IMR-90 (cell line): Measurements from ENCODE around the gene ZMYM2. TPM values are rescaled to one million over a fixed set of nuclear protein-coding genes. Genes with fewer than 3 reads are reported as not detected.

Experiments used
- ATAC-seq: fragments of 200-7000 bp; cut with Tn5 transposase; 2 replicates; pipeline ENCODE4 v1.9.1; 2020; ENCODE audit warnings: low read depth, mild to moderate bottlenecking, moderate library complexity
- BruUV-seq: library from RNA; stranded (reverse); fragments of 400-500 nt; replicated peaks from 2 replicates; lab custom pipeline; 2021; lab: Mats Ljungman, UMichigan
- CTCF ChIA-PET: fragments of 300-600 bp; formaldehyde crosslinking; extraction: SDS; loops from one replicate; lab custom pipeline; 2021; ENCODE audit warnings: antibody characterized with exemption; lab: Yijun Ruan, JAX
- POLR2A ChIA-PET: fragments of 300-600 bp; sonication (Branson Sonifier 250); formaldehyde crosslinking; loops from one replicate; lab custom pipeline; 2022; ENCODE audit warnings: antibody characterized with exemption; ENCODE audit not compliant: unreplicated experiment; lab: Charles Lee
- DNase-seq: peaks from one replicate; pipeline ENCODE4 v3.0.0; 2013
- H2AFZ ChIP-seq: replicated peaks from 2 replicates; pipeline ENCODE3; 2013; ENCODE audit warnings: low read length, mild to moderate bottlenecking; ENCODE audit not compliant: poor library complexity
- H2AK5ac ChIP-seq: 2 replicates; pipeline ENCODE4 v1.6.1; 2013; ENCODE audit warnings: low read depth, low read length, inconsistent platforms
- H2AK9ac ChIP-seq: replicated peaks from 2 replicates; pipeline ENCODE3; 2013; ENCODE audit warnings: mild to moderate bottlenecking, low read depth, low read length, moderate library complexity; ENCODE audit not compliant: poor library complexity
- H2BK120ac ChIP-seq: 2 replicates; pipeline ENCODE4 v1.6.1; 2013; ENCODE audit warnings: low read depth, low read length, inconsistent platforms
- H2BK15ac ChIP-seq: 3 replicates; pipeline ENCODE4 v1.6.1; 2013; ENCODE audit warnings: low read depth, low read length, inconsistent platforms
- H2BK20ac ChIP-seq: 2 replicates; pipeline ENCODE4 v1.6.1; 2013; ENCODE audit warnings: low read depth, mild to moderate bottlenecking, inconsistent platforms, low read length, moderate library complexity
- H2BK5ac ChIP-seq: 2 replicates; pipeline ENCODE4 v1.6.1; 2013; ENCODE audit warnings: mild to moderate bottlenecking, low read depth, low read length, inconsistent platforms; ENCODE audit not compliant: poor library complexity, severe bottlenecking
- H3K14ac ChIP-seq: replicated peaks from 2 replicates; pipeline ENCODE4 v1.6.1; 2013; ENCODE audit warnings: low read depth, low read length, inconsistent platforms
- H3K18ac ChIP-seq: 2 replicates; pipeline ENCODE4 v1.6.1; 2013; ENCODE audit warnings: low read depth, low read length, control low read depth
- H3K23ac ChIP-seq: 2 replicates; pipeline ENCODE4 v1.6.1; 2013; ENCODE audit warnings: low read depth, low read length, inconsistent platforms
- H3K27ac ChIP-seq: 2 replicates; pipeline ENCODE4 v1.5.1; 2013; ENCODE audit warnings: mild to moderate bottlenecking, control low read depth, low read length; ENCODE audit not compliant: insufficient read depth
- H3K27me3 ChIP-seq: 2 replicates; pipeline ENCODE4 v1.6.1; 2013; ENCODE audit warnings: low read length; ENCODE audit not compliant: control insufficient read depth, insufficient read depth
- H3K36me3 ChIP-seq: 2 replicates; pipeline ENCODE4 v1.6.1; 2013; ENCODE audit warnings: low read length, mixed read lengths; ENCODE audit not compliant: control insufficient read depth, insufficient read depth
- H3K4ac ChIP-seq: 2 replicates; pipeline ENCODE4 v1.6.1; 2013; ENCODE audit warnings: low read depth, low read length, inconsistent platforms
- H3K4me1 ChIP-seq: 2 replicates; pipeline ENCODE4 v1.6.1; 2013; ENCODE audit warnings: low read length, mixed read lengths; ENCODE audit not compliant: control insufficient read depth, insufficient read depth
- H3K4me2 ChIP-seq: 2 replicates; pipeline ENCODE4 v1.6.1; 2013; ENCODE audit warnings: low read depth, mild to moderate bottlenecking, control low read depth, low read length, moderate library complexity
- H3K4me3 ChIP-seq: 2 replicates; pipeline ENCODE4 v1.5.1; 2013; ENCODE audit warnings: low read depth, mild to moderate bottlenecking, control low read depth, low read length, moderate library complexity; ENCODE audit not compliant: insufficient read depth
- H3K56ac ChIP-seq: 2 replicates; pipeline ENCODE4 v1.6.1; 2013; ENCODE audit warnings: low read length, inconsistent platforms; ENCODE audit not compliant: insufficient read depth; ENCODE audit errors: extremely low read depth
- H3K79me1 ChIP-seq, 2 experiments: 2 replicates each; pipeline ENCODE4 v1.6.1; 2013; ENCODE audit warnings: low read length in 2 of 2, inconsistent platforms in 1 of 2, low read depth in 1 of 2
- H3K9ac ChIP-seq: 2 replicates; pipeline ENCODE4 v1.6.1; 2013; ENCODE audit warnings: low read depth, low read length, control low read depth
- H3K9me1 ChIP-seq: 2 replicates; pipeline ENCODE4 v1.6.1; 2013; ENCODE audit warnings: low read length, inconsistent platforms; ENCODE audit not compliant: insufficient read depth
- H3K9me3 ChIP-seq: 2 replicates; pipeline ENCODE4 v1.6.1; 2013; ENCODE audit warnings: low read length; ENCODE audit not compliant: control insufficient read depth, insufficient read depth
- H4K20me1 ChIP-seq: 2 replicates; pipeline ENCODE4 v1.6.1; 2013; ENCODE audit warnings: low read length, inconsistent platforms; ENCODE audit not compliant: insufficient read depth
- H4K5ac ChIP-seq: 2 replicates; pipeline ENCODE4 v1.6.1; 2013; ENCODE audit warnings: mild to moderate bottlenecking, low read depth, low read length, control low read depth
- H4K8ac ChIP-seq, 2 experiments: 2 replicates each; pipeline ENCODE4 v1.6.1; 2013; ENCODE audit warnings: low read depth in 2 of 2, low read length in 2 of 2, control low read depth in 1 of 2, inconsistent platforms in 1 of 2
- H4K91ac ChIP-seq: 2 replicates; pipeline ENCODE4 v1.6.1; 2013; ENCODE audit warnings: low read depth, low read length, inconsistent platforms; ENCODE audit not compliant: insufficient read depth
- BHLHE40 ChIP-seq: fragments of 150-350 bp; IDR thresholded peaks from 2 replicates; pipeline ENCODE4 v1.6.1; 2016; ENCODE audit warnings: mild to moderate bottlenecking, low read depth, low read length
- FOS ChIP-seq: fragments of 150-350 bp; IDR thresholded peaks from 2 replicates; pipeline ENCODE4 v1.6.1; 2016; ENCODE audit warnings: low read depth, low read length
- MAFK ChIP-seq: IDR thresholded peaks from 2 replicates; pipeline ENCODE4 v1.6.1; 2012; ENCODE audit warnings: low read depth, low read length, improper control_type of control experiment
- POLR2A ChIP-seq: IDR thresholded peaks from 2 replicates; pipeline ENCODE4 v1.6.1; 2012; ENCODE audit warnings: mild to moderate bottlenecking, low read depth, low read length
- WGBS, 2 experiments: methylation state at CpG; one replicate each; pipeline versions ENCODE4 v1.1.5 to v1.1.7; 2013; ENCODE audit warnings: missing lambda C conversion rate in 2 of 2; ENCODE audit not compliant: insufficient read length in 1 of 2; ENCODE audit errors: extremely low coverage in 2 of 2; 5-methylcytosine and 5-hydroxymethylcytosine counted together
- dilution Hi-C: fragments of 300-500 bp; cut with HindIII; formaldehyde crosslinking; loops from one replicate; pipeline ENCODE4 v1.14.3; 2018; ENCODE audit warnings: low sequenced_read_pairs; ENCODE audit not compliant: unreplicated experiment
- in situ Hi-C: fragments of 300-500 bp; cut with MboI; formaldehyde crosslinking; loops from 3 replicates; pipeline ENCODE4 v1.14.3; 2019; ENCODE audit warnings: low sequenced_read_pairs, inconsistent platforms, mixed read lengths
- intact Hi-C: fragments of 100-400 bp; cut with micrococcal nuclease; formaldehyde crosslinking; loops from 2 replicates; pipeline ENCODE4 v1.10.0; 2022
- polyA plus RNA-seq, 3 experiments: library from polyadenylated mRNA; depleted of rRNA; stranded (reverse); fragments of >200 nt; gene quantifications; 2 replicates each; pipeline ENCODE4 v1.2.3, GENCODE V29; 2012; ENCODE audit warnings: low replicate concordance in 1 of 3
- total RNA-seq: library from RNA; depleted of rRNA; stranded (reverse); fragments of >200 nt; gene quantifications from 2 replicates; pipeline ENCODE4 v1.2.3, GENCODE V29; 2012

The ZMYM2 gene
- total and polyA plus RNA-seq, 2 of the 4 experiments (the other 2 are of a cell fraction), result 15.7 to 51.1 TPM

- H3K14ac ChIP-seq, result no peak overlapping the region
- in situ Hi-C loops, result no loop called here
- H2BK120ac ChIP-seq, result no peak overlapping the region
- no peak overlapping the region for H2AK9ac ChIP-seq
- H3K56ac ChIP-seq, result no peak overlapping the region
- H2BK15ac ChIP-seq, result no peak overlapping the region
- no peak overlapping the region for H3K18ac ChIP-seq
- peaks cover 14 to 20% of the 10 kb centered on the region in 2 experiments for H3K79me1 ChIP-seq
- DNase-seq, result no peak
- H4K5ac ChIP-seq, result no peak overlapping the region
- H2BK5ac ChIP-seq, result no peak overlapping the region
- no peaks in the 10 kb centered on the region for H3K9me3 ChIP-seq
- H3K9me1 ChIP-seq, result peaks cover 3% of the 10 kb centered on the region
- no peak for ATAC-seq
- no CpG with 5 or more reads among the region's 2 CpGs for WGBS, 2 experiments
- no peak overlapping the region for H3K23ac ChIP-seq
- no peak overlapping the region for H3K9ac ChIP-seq
- dilution Hi-C loops, result no loop called here
- peaks cover 20% of the 10 kb centered on the region for H3K36me3 ChIP-seq
- POLR2A ChIA-PET, result no interaction called here
- H3K4me2 ChIP-seq, result no peak overlapping the region
- H2AFZ ChIP-seq, result no peak overlapping the region
- H4K91ac ChIP-seq, result no peak overlapping the region
- intact Hi-C loops, result no loop called here
- H3K4me1 ChIP-seq, result no peaks in the 10 kb centered on the region
- no TSS peak for BruUV-seq
- H3K27ac ChIP-seq, result no peak overlapping the region
- H3K27me3 ChIP-seq, result no peaks in the 10 kb centered on the region
- TF ChIP-seq POLR2A, result no peak
- no peak for TF ChIP-seq BHLHE40
- no peak for TF ChIP-seq MAFK
- no peak for TF ChIP-seq FOS
- no peak overlapping the region for H3K4ac ChIP-seq
- no peaks in the 10 kb centered on the region for H4K20me1 ChIP-seq
- H2BK20ac ChIP-seq, result no peak overlapping the region
- CTCF ChIA-PET, result no interaction called here
- H4K8ac ChIP-seq, result no peak overlapping the region
- H3K4me3 ChIP-seq, result no peak overlapping the region
- no peak overlapping the region for H2AK5ac ChIP-seq
Observed at GRCh38 chr13:20054586-20054985, 96.1 kb downstream of the ZMYM2 start.
